PC-3 (cell line): ENCODE results near the gene SPATC1L. TPM values are rescaled to one million over a fixed set of nuclear protein-coding genes. Genes with fewer than 3 reads are reported as not detected.

Experiments used
- ATAC-seq: fragments of 200-7000 bp; cut with Tn5 transposase; 2 replicates; pipeline ENCODE4 v1.9.1; 2020; ENCODE audit warnings: mild to moderate bottlenecking, moderate library complexity
- BruUV-seq: library from RNA; stranded (reverse); fragments of 400-500 nt; replicated peaks from 2 replicates; lab custom pipeline; 2021; lab: Mats Ljungman, UMichigan
- CTCF ChIA-PET: fragments of 300-600 bp; sonication (Branson Sonifier 250); formaldehyde crosslinking; loops from one replicate; lab custom pipeline; 2022; ENCODE audit warnings: antibody characterized with exemption; lab: Charles Lee
- POLR2A ChIA-PET: fragments of 300-600 bp; sonication (Branson Sonifier 250); formaldehyde crosslinking; loops from one replicate; lab custom pipeline; 2022; ENCODE audit warnings: antibody characterized with exemption; ENCODE audit not compliant: unreplicated experiment; lab: Charles Lee
- DNase-seq: peaks from one replicate; pipeline ENCODE4 v3.0.0-alpha.2; 2015
- H2AFZ ChIP-seq: fragments of 300-600 bp; sonication (generic); 2 replicates; pipeline ENCODE4 v1.6.0; 2016; ENCODE audit warnings: antibody characterized with exemption, low read length
- H3F3A ChIP-seq: fragments of 300-600 bp; sonication (generic); one replicate; pipeline ENCODE4 v1.6.0; 2017; ENCODE audit warnings: antibody characterized with exemption, low read length, control low read depth, mild to moderate bottlenecking; ENCODE audit not compliant: unreplicated experiment
- H3K27ac ChIP-seq: fragments of 300-600 bp; sonication (generic); 2 replicates; pipeline ENCODE4 v1.5.1; 2016; ENCODE audit warnings: mild to moderate bottlenecking, low read length
- H3K27me3 ChIP-seq: fragments of 300-600 bp; sonication (generic); 2 replicates; pipeline ENCODE4 v1.6.1; 2016; ENCODE audit warnings: low read length, mixed read lengths
- H3K36me3 ChIP-seq: fragments of 300-600 bp; sonication (generic); 2 replicates; pipeline ENCODE4 v1.6.1; 2016; ENCODE audit warnings: low read depth, mixed run types, low read length, mixed read lengths
- H3K4me1 ChIP-seq: fragments of 300-600 bp; sonication (generic); 2 replicates; pipeline ENCODE4 v1.5.1; 2016; ENCODE audit warnings: low read length; ENCODE audit not compliant: insufficient read depth
- H3K4me2 ChIP-seq: fragments of 300-600 bp; sonication (generic); 2 replicates; pipeline ENCODE4 v1.6.0; 2016; ENCODE audit warnings: low read length
- H3K4me3 ChIP-seq: fragments of 300-600 bp; sonication (generic); 2 replicates; pipeline ENCODE4 v1.5.1; 2016; ENCODE audit warnings: mild to moderate bottlenecking, low read length, mixed read lengths
- H3K79me2 ChIP-seq: fragments of 300-600 bp; sonication (generic); 2 replicates; pipeline ENCODE4 v1.6.1; 2017; ENCODE audit warnings: low read length, mixed read lengths
- H3K9ac ChIP-seq: fragments of 300-600 bp; sonication (generic); 2 replicates; pipeline ENCODE4 v1.6.0; 2016; ENCODE audit warnings: mild to moderate bottlenecking, low read length
- H3K9me2 ChIP-seq: fragments of 300-600 bp; sonication (generic); replicated peaks from 2 replicates; pipeline ENCODE4 v1.6.1; 2016; ENCODE audit warnings: mixed run types, low read length, mixed read lengths
- H3K9me3 ChIP-seq: fragments of 300-600 bp; sonication (generic); 2 replicates; pipeline ENCODE4 v1.6.1; 2016; ENCODE audit warnings: low read length, mixed read lengths
- H4K20me1 ChIP-seq: fragments of 300-600 bp; sonication (generic); 2 replicates; pipeline ENCODE4 v1.6.1; 2016; ENCODE audit warnings: low read length, mixed read lengths
- CTCF ChIP-seq: fragments of 300-600 bp; sonication (generic); conservative IDR thresholded peaks from 2 replicates; pipeline ENCODE4 v1.5.1; 2017; ENCODE audit warnings: antibody characterized with exemption, low read depth, mild to moderate bottlenecking, low read length
- EZH2 ChIP-seq: fragments of 300-600 bp; sonication (generic); IDR thresholded peaks from one replicate; pipeline ENCODE4 v1.6.1; 2017; ENCODE audit warnings: antibody characterized with exemption, mild to moderate bottlenecking, low read length; ENCODE audit not compliant: unreplicated experiment
- EZH2phosphoT487 ChIP-seq: fragments of 300-600 bp; sonication (generic); IDR thresholded peaks from 2 replicates; pipeline ENCODE4 v1.6.1; 2018; ENCODE audit warnings: mild to moderate bottlenecking, antibody characterized with exemption, low read length, borderline replicate concordance
- intact Hi-C: fragments of 100-400 bp; cut with micrococcal nuclease; formaldehyde crosslinking; loops from 2 replicates; pipeline ENCODE4 v1.9.0; 2023
- total RNA-seq: library from RNA; depleted of rRNA; stranded (reverse); fragments of >200 nt; gene quantifications from 2 replicates; pipeline ENCODE4 v1.2.3, GENCODE V29; 2014

Gene SPATC1L
- total RNA-seq, 1 experiment from 2014 or later = 41.7 TPM

GRCh38 chr21:46126309-46127238 is 57.7 kb downstream of the SPATC1L start:
- no peak overlapping the region for H3K4me3 ChIP-seq
- peaks cover 36% of the 10 kb centered on the region for H3K36me3 ChIP-seq
- no TSS peak for BruUV-seq
- no peaks in the 10 kb centered on the region for H3K27me3 ChIP-seq
- H3K4me1 ChIP-seq = peaks cover 12% of the 10 kb centered on the region
- DNase-seq (no peak), ATAC-seq (no peak)
- H4K20me1 ChIP-seq = no peaks in the 10 kb centered on the region
- no peaks in the 10 kb centered on the region for H3K9me3 ChIP-seq
- no peak for TF ChIP-seq CTCF
- no peak for TF ChIP-seq EZH2phosphoT487
- no peak for TF ChIP-seq EZH2
- H3F3A ChIP-seq = no peaks in the 10 kb centered on the region
- ChIA-PET POLR2A (no interaction called here), CTCF (no interaction called here)
- H3K9me2 ChIP-seq = no peaks in the 10 kb centered on the region
- no peak overlapping the region for H2AFZ ChIP-seq
- H3K4me2 ChIP-seq = no peak overlapping the region
- no peak overlapping the region for H3K9ac ChIP-seq
- H3K27ac ChIP-seq = no peak overlapping the region
- intact Hi-C loops = no loop called here
- no peaks in the 10 kb centered on the region for H3K79me2 ChIP-seq

- Histone ChIP-seq H3K36me3 (peaks cover 42% of the 10 kb centered on the region), H3K9me2 (no peaks in the 10 kb centered on the region), H3K79me2 (no peaks in the 10 kb centered on the region), H4K20me1 (no peaks in the 10 kb centered on the region), H3K27ac (no peak overlapping the region), H2AFZ (no peak overlapping the region), H3K4me1 (peaks cover 15% of the 10 kb centered on the region), H3F3A (no peaks in the 10 kb centered on the region), H3K4me2 (no peak overlapping the region), H3K4me3 (no peak overlapping the region), H3K9me3 (no peaks in the 10 kb centered on the region), H3K9ac (no peak overlapping the region), H3K27me3 (no peaks in the 10 kb centered on the region)
- ChIA-PET CTCF (no interaction called here), POLR2A (no interaction called here)
- intact Hi-C loops = no loop called here
- DNase-seq (no peak), ATAC-seq (no peak)
- TF ChIP-seq CTCF = no peak
- TSS peak; percentile 86 for BruUV-seq
Measured at GRCh38 chr21:46125846-46126301, 58.4 kb downstream of the SPATC1L start.
